ENCODE data around the gene LRP1.
A peak's percentile ranks its signal among the peaks of the same experiment; 100 is the strongest.

The LRP1 gene

DNA sequence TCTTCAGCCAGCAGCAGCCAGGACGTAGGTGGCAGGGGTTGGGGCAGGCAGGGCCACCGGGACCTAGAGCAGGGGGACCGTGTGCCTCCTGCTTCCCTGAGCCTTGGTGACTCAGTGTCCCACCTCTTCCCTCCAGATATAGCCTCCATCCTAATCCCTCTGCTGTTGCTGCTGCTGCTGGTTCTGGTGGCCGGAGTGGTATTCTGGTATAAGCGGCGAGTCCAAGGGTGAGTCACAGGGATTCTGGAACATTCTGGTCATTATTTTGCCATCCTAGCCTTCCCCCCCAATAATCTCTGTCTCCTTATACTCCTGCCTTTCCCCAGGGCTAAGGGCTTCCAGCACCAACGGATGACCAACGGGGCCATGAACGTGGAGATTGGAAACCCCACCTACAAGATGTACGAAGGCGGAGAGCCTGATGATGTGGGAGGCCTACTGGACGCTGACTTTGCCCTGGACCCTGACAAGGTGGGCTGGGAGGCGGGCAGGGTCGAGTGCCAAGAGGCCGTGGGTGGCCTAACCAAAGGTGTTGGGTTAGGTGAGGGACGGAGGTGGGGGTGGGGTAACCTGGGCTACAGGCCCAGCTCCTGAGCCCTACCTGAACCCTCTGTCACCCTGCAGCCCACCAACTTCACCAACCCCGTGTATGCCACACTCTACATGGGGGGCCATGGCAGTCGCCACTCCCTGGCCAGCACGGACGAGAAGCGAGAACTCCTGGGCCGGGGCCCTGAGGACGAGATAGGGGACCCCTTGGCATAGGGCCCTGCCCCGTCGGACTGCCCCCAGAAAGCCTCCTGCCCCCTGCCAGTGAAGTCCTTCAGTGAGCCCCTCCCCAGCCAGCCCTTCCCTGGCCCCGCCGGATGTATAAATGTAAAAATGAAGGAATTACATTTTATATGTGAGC, 83.8 kb downstream of the LRP1 start:
- TF ChIP-seq, protein P1, sequence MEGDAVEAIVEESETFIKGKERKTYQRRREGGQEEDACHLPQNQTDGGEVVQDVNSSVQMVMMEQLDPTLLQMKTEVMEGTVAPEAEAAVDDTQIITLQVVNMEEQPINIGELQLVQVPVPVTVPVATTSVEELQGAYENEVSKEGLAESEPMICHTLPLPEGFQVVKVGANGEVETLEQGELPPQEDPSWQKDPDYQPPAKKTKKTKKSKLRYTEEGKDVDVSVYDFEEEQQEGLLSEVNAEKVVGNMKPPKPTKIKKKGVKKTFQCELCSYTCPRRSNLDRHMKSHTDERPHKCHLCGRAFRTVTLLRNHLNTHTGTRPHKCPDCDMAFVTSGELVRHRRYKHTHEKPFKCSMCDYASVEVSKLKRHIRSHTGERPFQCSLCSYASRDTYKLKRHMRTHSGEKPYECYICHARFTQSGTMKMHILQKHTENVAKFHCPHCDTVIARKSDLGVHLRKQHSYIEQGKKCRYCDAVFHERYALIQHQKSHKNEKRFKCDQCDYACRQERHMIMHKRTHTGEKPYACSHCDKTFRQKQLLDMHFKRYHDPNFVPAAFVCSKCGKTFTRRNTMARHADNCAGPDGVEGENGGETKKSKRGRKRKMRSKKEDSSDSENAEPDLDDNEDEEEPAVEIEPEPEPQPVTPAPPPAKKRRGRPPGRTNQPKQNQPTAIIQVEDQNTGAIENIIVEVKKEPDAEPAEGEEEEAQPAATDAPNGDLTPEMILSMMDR (IDR thresholded peaks at IDR 0.05; ENCODE audit: low read depth, low read length), result no peak
- TF ChIP-seq EZH2phosphoT487 (IDR thresholded peaks at IDR 0.05; ENCODE audit: low read depth), result no peak
- H3K4me3 ChIP-seq (ENCODE audit: low read length), result no peak overlapping the region
- H3K9me3 ChIP-seq (ENCODE audit: insufficient read depth, low read length), result no peaks in the 10 kb centered on the region
- no peak overlapping the region for H3K4me2 ChIP-seq (ENCODE audit: low read length)
- H3K27me3 ChIP-seq (ENCODE audit: low read depth, low read length), result peaks cover 29% of the 10 kb centered on the region
- H3K27ac ChIP-seq (ENCODE audit: low read length), result no peak overlapping the region
- H3K79me2 ChIP-seq (ENCODE audit: low read length), result no peaks in the 10 kb centered on the region
- peaks cover 31% of the 10 kb centered on the region for H3K4me1 ChIP-seq (ENCODE audit: low read length)
- peaks cover 4% of the 10 kb centered on the region; the same call in 1 of the 2 replicates for H4K20me1 ChIP-seq (ENCODE audit: insufficient read depth, low read length)
- H3K9ac ChIP-seq (ENCODE audit: low read length), result no peak overlapping the region
- no peak overlapping the region for H2AFZ ChIP-seq (ENCODE audit: low read depth, low read length)
- no peaks in the 10 kb centered on the region for H3K36me3 ChIP-seq (replicated peaks; ENCODE audit: low read depth, low read length)

DNA sequence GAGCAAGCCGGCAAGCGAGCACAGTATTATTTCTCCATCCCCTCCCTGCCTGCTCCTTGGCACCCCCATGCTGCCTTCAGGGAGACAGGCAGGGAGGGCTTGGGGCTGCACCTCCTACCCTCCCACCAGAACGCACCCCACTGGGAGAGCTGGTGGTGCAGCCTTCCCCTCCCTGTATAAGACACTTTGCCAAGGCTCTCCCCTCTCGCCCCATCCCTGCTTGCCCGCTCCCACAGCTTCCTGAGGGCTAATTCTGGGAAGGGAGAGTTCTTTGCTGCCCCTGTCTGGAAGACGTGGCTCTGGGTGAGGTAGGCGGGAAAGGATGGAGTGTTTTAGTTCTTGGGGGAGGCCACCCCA, 84.4 kb downstream of the LRP1 start:
- H3K4me1 ChIP-seq (ENCODE audit: low read length), result peaks cover 37% of the 10 kb centered on the region
- H3K9ac ChIP-seq (ENCODE audit: low read length), result peak overlapping the region; percentile 14; the same call in 1 of the 2 replicates
- no peaks in the 10 kb centered on the region for H3K9me3 ChIP-seq (ENCODE audit: insufficient read depth, low read length)
- no peak overlapping the region for H3K27ac ChIP-seq (ENCODE audit: low read length)
- TF ChIP-seq, protein P1 (IDR thresholded peaks at IDR 0.05; ENCODE audit: low read depth, low read length), result no peak
- no peak for TF ChIP-seq EZH2phosphoT487 (IDR thresholded peaks at IDR 0.05; ENCODE audit: low read depth)
- 0 out of 2 replicates have a peak overlapping the region, but pooled peaks have one; percentile 35 for H3K4me2 ChIP-seq (ENCODE audit: low read length)
- H3K79me2 ChIP-seq (ENCODE audit: low read length), result no peaks in the 10 kb centered on the region
- peaks cover 4% of the 10 kb centered on the region; the same call in 1 of the 2 replicates for H4K20me1 ChIP-seq (ENCODE audit: insufficient read depth, low read length)
- peaks cover 35% of the 10 kb centered on the region for H3K27me3 ChIP-seq (ENCODE audit: low read depth, low read length)
- H3K4me3 ChIP-seq (ENCODE audit: low read length), result no peak overlapping the region
- no peaks in the 10 kb centered on the region for H3K36me3 ChIP-seq (replicated peaks; ENCODE audit: low read depth, low read length)
- H2AFZ ChIP-seq (ENCODE audit: low read depth, low read length), result peak overlapping the region; percentile 9; the same call in 1 of the 2 replicates

DNA sequence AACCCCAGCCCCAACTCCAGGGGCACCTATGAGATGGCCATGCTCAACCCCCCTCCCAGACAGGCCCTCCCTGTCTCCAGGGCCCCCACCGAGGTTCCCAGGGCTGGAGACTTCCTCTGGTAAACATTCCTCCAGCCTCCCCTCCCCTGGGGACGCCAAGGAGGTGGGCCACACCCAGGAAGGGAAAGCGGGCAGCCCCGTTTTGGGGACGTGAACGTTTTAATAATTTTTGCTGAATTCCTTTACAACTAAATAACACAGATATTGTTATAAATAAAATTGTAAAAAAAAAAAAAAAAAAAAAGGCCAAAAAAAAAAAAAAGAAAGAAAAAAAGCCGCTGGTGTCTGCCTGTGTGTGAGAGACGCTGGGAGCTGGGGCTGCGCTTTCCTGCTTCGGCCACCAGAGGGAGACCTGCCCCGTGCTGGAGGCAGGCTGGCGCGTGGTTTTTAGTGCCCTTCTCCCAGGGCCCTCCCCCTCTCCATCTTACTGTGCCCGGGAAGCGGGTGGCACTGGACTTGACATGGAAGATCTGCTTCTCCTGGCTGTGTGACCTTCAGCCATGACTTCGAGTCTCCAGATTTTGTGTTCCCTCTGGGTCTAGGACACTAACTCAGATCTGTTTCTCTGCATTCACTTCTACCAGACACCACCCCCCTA, 84.9 kb downstream of the LRP1 start:
- peaks cover 4% of the 10 kb centered on the region; the same call in 1 of the 2 replicates for H4K20me1 ChIP-seq (ENCODE audit: insufficient read depth, low read length)
- H3K27me3 ChIP-seq (ENCODE audit: low read depth, low read length), result peaks cover 40% of the 10 kb centered on the region
- no peaks in the 10 kb centered on the region for H3K36me3 ChIP-seq (replicated peaks; ENCODE audit: low read depth, low read length)
- peak overlapping the region; percentile 14; the same call in 1 of the 2 replicates for H3K9ac ChIP-seq (ENCODE audit: low read length)
- H2AFZ ChIP-seq (ENCODE audit: low read depth, low read length), result peak overlapping the region; percentile 9; the same call in 1 of the 2 replicates
- H3K79me2 ChIP-seq (ENCODE audit: low read length), result no peaks in the 10 kb centered on the region
- TF ChIP-seq, protein P1 (IDR thresholded peaks at IDR 0.05; ENCODE audit: low read depth, low read length), result peak; percentile 79
- no peak for TF ChIP-seq EZH2phosphoT487 (IDR thresholded peaks at IDR 0.05; ENCODE audit: low read depth)
- peak overlapping the region; percentile 56 for H3K4me2 ChIP-seq (ENCODE audit: low read length)
- H3K4me1 ChIP-seq (ENCODE audit: low read length), result peaks cover 42% of the 10 kb centered on the region
- H3K27ac ChIP-seq (ENCODE audit: low read length), result no peak overlapping the region
- peak overlapping the region; percentile 26 for H3K4me3 ChIP-seq (ENCODE audit: low read length)
- no peaks in the 10 kb centered on the region for H3K9me3 ChIP-seq (ENCODE audit: insufficient read depth, low read length)

Data from OCI-LY3 (cell line).